WTC11 (cell line): ENCODE measurements around the gene SLN. TPM values are rescaled to one million over a fixed set of nuclear protein-coding genes. Genes with fewer than 3 reads are reported as not detected.

ENCODE experiments used
- ATAC-seq: fragments of 200-7000 bp; cut with Tn5 transposase; 2 replicates; pipeline ENCODE4 v1.10.0; 2021; ENCODE audit warnings: mild to moderate bottlenecking, moderate library complexity
- CTCF ChIA-PET: fragments of 300-600 bp; sonication (Branson Sonifier 250); formaldehyde crosslinking; loops from one replicate; lab custom pipeline; 2021; ENCODE audit warnings: antibody characterized with exemption; lab: Charles Lee
- POLR2A ChIA-PET: fragments of 350-600 bp; sonication (Branson Sonifier 250); formaldehyde crosslinking; loops from one replicate; lab custom pipeline; 2021; ENCODE audit warnings: antibody characterized with exemption; lab: Charles Lee
- DNase-seq: peaks from one replicate; pipeline ENCODE4 v3.0.0; 2021; ENCODE audit warnings: low spot score
- H3K27ac Mint-ChIP-seq: 2 replicates; pipeline ENCODE4 v1.8.0; 2021; ENCODE audit warnings: mixed read lengths
- H3K27me3 Mint-ChIP-seq: 2 replicates; pipeline ENCODE4 v1.8.0; 2021; ENCODE audit warnings: low read depth, mild to moderate bottlenecking, moderate library complexity, mixed read lengths
- H3K36me3 Mint-ChIP-seq: 2 replicates; pipeline ENCODE4 v1.8.0; 2021; ENCODE audit warnings: mixed read lengths
- H3K4me1 Mint-ChIP-seq: 2 replicates; pipeline ENCODE4 v1.8.0; 2022; ENCODE audit warnings: mixed read lengths
- H3K4me3 Mint-ChIP-seq: 2 replicates; pipeline ENCODE4 v1.8.0; 2021; ENCODE audit warnings: mild to moderate bottlenecking, moderate library complexity, mixed read lengths
- H3K9me3 Mint-ChIP-seq: 2 replicates; pipeline ENCODE4 v1.8.0; 2021; ENCODE audit warnings: mixed read lengths
- ATF1 ChIP-seq: sonication (generic); formaldehyde crosslinking; IDR thresholded peaks from 2 replicates; pipeline ENCODE4 v1.8.1; 2023; ENCODE audit warnings: mild to moderate bottlenecking, moderate library complexity, missing genetic modification reagents
- CREB1 ChIP-seq: sonication (generic); formaldehyde crosslinking; IDR thresholded peaks from 2 replicates; pipeline ENCODE4 v1.8.0; 2023; ENCODE audit warnings: mild to moderate bottlenecking, missing genetic modification reagents
- ESRRA ChIP-seq: sonication (generic); formaldehyde crosslinking; IDR thresholded peaks from 2 replicates; pipeline ENCODE4 v1.8.1; 2022; ENCODE audit warnings: mild to moderate bottlenecking, missing genetic modification reagents, borderline replicate concordance
- FOXJ3 ChIP-seq: sonication (generic); formaldehyde crosslinking; IDR thresholded peaks from 2 replicates; pipeline ENCODE4 v1.9.0; 2021; ENCODE audit warnings: missing genetic modification reagents, mild to moderate bottlenecking, borderline replicate concordance
- FOXK1 ChIP-seq: sonication (generic); formaldehyde crosslinking; IDR thresholded peaks from 2 replicates; pipeline ENCODE4 v1.8.0; 2022; ENCODE audit warnings: mild to moderate bottlenecking, moderate library complexity, missing genetic modification reagents
- GABPB1 ChIP-seq: sonication (generic); formaldehyde crosslinking; IDR thresholded peaks from 2 replicates; pipeline ENCODE4 v1.8.1; 2023; ENCODE audit warnings: mild to moderate bottlenecking, missing genetic modification reagents
- JUN ChIP-seq: sonication (generic); formaldehyde crosslinking; IDR thresholded peaks from 2 replicates; pipeline ENCODE4 v1.8.0; 2023; ENCODE audit warnings: mild to moderate bottlenecking, missing genetic modification reagents
- NFE2L1 ChIP-seq: sonication (generic); formaldehyde crosslinking; IDR thresholded peaks from 2 replicates; pipeline ENCODE4 v1.8.1; 2023; ENCODE audit warnings: missing genetic modification reagents
- NR3C1 ChIP-seq: sonication (generic); formaldehyde crosslinking; conservative IDR thresholded peaks from 2 replicates; pipeline ENCODE4 v1.8.1; 2023; ENCODE audit warnings: low read depth, mild to moderate bottlenecking, missing genetic modification reagents
- SMAD3 ChIP-seq: sonication (generic); formaldehyde crosslinking; IDR thresholded peaks from 2 replicates; pipeline ENCODE4 v1.8.0; 2022; ENCODE audit warnings: missing genetic modification reagents, mild to moderate bottlenecking, borderline replicate concordance
- SMAD4 ChIP-seq: sonication (generic); formaldehyde crosslinking; IDR thresholded peaks from 2 replicates; pipeline ENCODE4 v1.8.0; 2022; ENCODE audit warnings: mild to moderate bottlenecking, missing genetic modification reagents
- TCF7 ChIP-seq: sonication (generic); formaldehyde crosslinking; IDR thresholded peaks from 2 replicates; pipeline ENCODE4 v1.8.0; 2022; ENCODE audit warnings: mild to moderate bottlenecking, low read depth, missing genetic modification reagents, moderate library complexity
- ZNF263 ChIP-seq: sonication (generic); formaldehyde crosslinking; IDR thresholded peaks from 2 replicates; pipeline ENCODE4 v1.8.1; 2022; ENCODE audit warnings: low read depth, mild to moderate bottlenecking, moderate library complexity, missing genetic modification reagents
- ZNF671 ChIP-seq: fragments of 250-450 bp; sonication (Bioruptor Pico); IDR thresholded peaks from 2 replicates; pipeline ENCODE4 v1.8.0; 2021; ENCODE audit warnings: mild to moderate bottlenecking
- total RNA-seq: library from RNA; stranded (reverse); gene quantifications from 3 replicates; pipeline ENCODE4 v1.2.3, GENCODE V29; 2021
- TF ChIP-seq, protein P1 (sequence below): sonication (generic); formaldehyde crosslinking; IDR thresholded peaks from 2 replicates; pipeline ENCODE4 v1.8.0; 2022; ENCODE audit warnings: missing genetic modification reagents
- TF ChIP-seq, protein P2 (sequence below): sonication (generic); formaldehyde crosslinking; IDR thresholded peaks from 2 replicates; pipeline ENCODE4 v1.8.0; 2022; ENCODE audit warnings: mild to moderate bottlenecking, missing genetic modification reagents
- TF ChIP-seq, protein P3 (sequence below): fragments of 200-600 bp; IDR thresholded peaks from 2 replicates; pipeline ENCODE4 v1.8.0; 2022; ENCODE audit warnings: antibody characterized with exemption

SLN gene
- total RNA-seq, 1 experiment from 2014 or later = not detected

DNA sequence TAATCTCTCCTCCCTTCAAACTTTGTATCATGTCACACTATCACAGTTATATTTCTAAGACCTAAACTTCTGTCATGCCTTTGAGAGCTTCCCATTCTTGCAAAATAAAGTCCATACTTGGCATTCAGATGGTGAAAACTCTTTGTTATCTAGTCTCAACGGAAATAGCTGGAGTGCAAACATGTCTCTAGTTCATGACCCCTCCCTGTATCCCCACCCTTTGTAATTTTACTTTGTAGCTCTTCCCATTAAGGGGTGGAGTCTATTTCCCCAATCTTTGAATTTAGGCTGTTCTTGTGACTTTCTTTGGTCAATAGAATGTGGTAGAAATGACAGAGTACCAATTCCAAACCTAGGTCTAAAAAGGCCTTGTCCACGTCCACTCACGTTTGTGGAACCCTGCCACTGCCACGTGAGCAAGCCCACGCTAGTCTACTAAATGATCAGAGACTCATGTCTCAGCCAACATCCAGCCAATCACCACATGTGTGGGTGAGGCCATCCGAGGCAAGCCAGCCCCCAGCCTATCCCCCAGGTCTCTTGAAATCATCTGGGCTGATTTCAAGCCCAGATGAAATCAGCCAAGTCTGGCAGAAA lies 23.4 kb downstream of the SLN start:
- H3K36me3 Mint-ChIP-seq = no peaks in the 10 kb centered on the region
- CTCF ChIA-PET = interaction anchor here (0.6 to 2.6 kb wide), 17 partner anchors 13 to 231 kb away, joined by 3 to 38 read pairs (median 6); partner anchors contain the start of genes ALKBH8, CWF19L2 and ELMOD1
- no peak for ATAC-seq
- H3K4me1 Mint-ChIP-seq = no peaks in the 10 kb centered on the region
- TF ChIP-seq FOXJ3 (CRISPR knock-in tag) (no peak), GABPB1 (CRISPR knock-in tag) (no peak), NFE2L1 (CRISPR knock-in tag) (no peak), FOXK1 (CRISPR knock-in tag) (no peak), ZNF671 (no peak), ESRRA (no peak), NR3C1 (CRISPR knock-in tag) (no peak), SMAD3 (CRISPR knock-in tag) (no peak), CREB1 (no peak)
- TF ChIP-seq, protein P1, sequence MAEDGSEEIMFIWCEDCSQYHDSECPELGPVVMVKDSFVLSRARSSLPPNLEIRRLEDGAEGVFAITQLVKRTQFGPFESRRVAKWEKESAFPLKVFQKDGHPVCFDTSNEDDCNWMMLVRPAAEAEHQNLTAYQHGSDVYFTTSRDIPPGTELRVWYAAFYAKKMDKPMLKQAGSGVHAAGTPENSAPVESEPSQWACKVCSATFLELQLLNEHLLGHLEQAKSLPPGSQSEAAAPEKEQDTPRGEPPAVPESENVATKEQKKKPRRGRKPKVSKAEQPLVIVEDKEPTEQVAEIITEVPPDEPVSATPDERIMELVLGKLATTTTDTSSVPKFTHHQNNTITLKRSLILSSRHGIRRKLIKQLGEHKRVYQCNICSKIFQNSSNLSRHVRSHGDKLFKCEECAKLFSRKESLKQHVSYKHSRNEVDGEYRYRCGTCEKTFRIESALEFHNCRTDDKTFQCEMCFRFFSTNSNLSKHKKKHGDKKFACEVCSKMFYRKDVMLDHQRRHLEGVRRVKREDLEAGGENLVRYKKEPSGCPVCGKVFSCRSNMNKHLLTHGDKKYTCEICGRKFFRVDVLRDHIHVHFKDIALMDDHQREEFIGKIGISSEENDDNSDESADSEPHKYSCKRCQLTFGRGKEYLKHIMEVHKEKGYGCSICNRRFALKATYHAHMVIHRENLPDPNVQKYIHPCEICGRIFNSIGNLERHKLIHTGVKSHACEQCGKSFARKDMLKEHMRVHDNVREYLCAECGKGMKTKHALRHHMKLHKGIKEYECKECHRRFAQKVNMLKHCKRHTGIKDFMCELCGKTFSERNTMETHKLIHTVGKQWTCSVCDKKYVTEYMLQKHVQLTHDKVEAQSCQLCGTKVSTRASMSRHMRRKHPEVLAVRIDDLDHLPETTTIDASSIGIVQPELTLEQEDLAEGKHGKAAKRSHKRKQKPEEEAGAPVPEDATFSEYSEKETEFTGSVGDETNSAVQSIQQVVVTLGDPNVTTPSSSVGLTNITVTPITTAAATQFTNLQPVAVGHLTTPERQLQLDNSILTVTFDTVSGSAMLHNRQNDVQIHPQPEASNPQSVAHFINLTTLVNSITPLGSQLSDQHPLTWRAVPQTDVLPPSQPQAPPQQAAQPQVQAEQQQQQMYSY = no peak
- TF ChIP-seq, protein P2, sequence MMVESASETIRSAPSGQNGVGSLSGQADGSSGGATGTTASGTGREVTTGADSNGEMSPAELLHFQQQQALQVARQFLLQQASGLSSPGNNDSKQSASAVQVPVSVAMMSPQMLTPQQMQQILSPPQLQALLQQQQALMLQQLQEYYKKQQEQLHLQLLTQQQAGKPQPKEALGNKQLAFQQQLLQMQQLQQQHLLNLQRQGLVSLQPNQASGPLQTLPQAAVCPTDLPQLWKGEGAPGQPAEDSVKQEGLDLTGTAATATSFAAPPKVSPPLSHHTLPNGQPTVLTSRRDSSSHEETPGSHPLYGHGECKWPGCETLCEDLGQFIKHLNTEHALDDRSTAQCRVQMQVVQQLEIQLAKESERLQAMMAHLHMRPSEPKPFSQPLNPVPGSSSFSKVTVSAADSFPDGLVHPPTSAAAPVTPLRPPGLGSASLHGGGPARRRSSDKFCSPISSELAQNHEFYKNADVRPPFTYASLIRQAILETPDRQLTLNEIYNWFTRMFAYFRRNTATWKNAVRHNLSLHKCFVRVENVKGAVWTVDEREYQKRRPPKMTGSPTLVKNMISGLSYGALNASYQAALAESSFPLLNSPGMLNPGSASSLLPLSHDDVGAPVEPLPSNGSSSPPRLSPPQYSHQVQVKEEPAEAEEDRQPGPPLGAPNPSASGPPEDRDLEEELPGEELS (CRISPR knock-in tag) = no peak
- H3K27me3 Mint-ChIP-seq = peaks cover 2% of the 10 kb centered on the region; the same call in 1 of the 2 replicates
- POLR2A ChIA-PET = interaction anchor here (1.0 kb wide), 1 partner anchor 123 kb away, joined by 3 read pairs; the partner anchor contains the start of gene ALKBH8
- DNase-seq = no peak
- H3K4me3 Mint-ChIP-seq = no peak overlapping the region
- no peaks in the 10 kb centered on the region for H3K9me3 Mint-ChIP-seq
- no peak overlapping the region for H3K27ac Mint-ChIP-seq

DNA sequence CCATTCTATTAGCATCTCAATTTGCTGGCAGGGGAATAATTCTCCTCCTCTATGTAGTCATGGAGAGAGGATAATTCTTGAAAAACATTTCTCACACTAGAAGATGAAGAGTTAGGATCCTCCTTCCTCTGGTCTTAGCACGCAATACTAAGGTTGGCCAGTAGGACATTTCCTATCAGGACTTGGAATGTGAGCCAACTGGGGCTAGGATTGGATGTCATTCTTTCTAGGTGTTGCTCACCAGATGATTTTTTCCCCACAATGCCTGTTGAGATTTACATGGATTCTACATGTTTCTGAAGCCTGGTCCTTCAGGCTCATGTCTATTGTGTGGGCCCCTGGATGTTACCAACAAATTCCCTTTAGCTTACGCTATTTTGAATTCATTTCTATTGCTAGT lies 28.0 kb downstream of the SLN start:
- peak; percentile 28 for DNase-seq
- no peaks in the 10 kb centered on the region for H3K4me1 Mint-ChIP-seq
- H3K27me3 Mint-ChIP-seq = peaks cover 7% of the 10 kb centered on the region
- H3K9me3 Mint-ChIP-seq = no peaks in the 10 kb centered on the region
- ChIA-PET POLR2A (no interaction called here), CTCF (interaction anchor here (0.7 to 1.9 kb wide), 3 partner anchors 11 to 74 kb away, joined by 3 to 8 read pairs (median 3); no protein-coding TSS in a partner anchor)
- TF ChIP-seq, protein P3, sequence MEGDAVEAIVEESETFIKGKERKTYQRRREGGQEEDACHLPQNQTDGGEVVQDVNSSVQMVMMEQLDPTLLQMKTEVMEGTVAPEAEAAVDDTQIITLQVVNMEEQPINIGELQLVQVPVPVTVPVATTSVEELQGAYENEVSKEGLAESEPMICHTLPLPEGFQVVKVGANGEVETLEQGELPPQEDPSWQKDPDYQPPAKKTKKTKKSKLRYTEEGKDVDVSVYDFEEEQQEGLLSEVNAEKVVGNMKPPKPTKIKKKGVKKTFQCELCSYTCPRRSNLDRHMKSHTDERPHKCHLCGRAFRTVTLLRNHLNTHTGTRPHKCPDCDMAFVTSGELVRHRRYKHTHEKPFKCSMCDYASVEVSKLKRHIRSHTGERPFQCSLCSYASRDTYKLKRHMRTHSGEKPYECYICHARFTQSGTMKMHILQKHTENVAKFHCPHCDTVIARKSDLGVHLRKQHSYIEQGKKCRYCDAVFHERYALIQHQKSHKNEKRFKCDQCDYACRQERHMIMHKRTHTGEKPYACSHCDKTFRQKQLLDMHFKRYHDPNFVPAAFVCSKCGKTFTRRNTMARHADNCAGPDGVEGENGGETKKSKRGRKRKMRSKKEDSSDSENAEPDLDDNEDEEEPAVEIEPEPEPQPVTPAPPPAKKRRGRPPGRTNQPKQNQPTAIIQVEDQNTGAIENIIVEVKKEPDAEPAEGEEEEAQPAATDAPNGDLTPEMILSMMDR = peak; percentile 49; the same call in 1 of the 2 replicates
- TF ChIP-seq ZNF263 (CRISPR knock-in tag) = no peak
- ATAC-seq = peak; percentile 99
- no peak overlapping the region for H3K4me3 Mint-ChIP-seq
- no peak overlapping the region for H3K27ac Mint-ChIP-seq
- H3K36me3 Mint-ChIP-seq = no peaks in the 10 kb centered on the region

DNA sequence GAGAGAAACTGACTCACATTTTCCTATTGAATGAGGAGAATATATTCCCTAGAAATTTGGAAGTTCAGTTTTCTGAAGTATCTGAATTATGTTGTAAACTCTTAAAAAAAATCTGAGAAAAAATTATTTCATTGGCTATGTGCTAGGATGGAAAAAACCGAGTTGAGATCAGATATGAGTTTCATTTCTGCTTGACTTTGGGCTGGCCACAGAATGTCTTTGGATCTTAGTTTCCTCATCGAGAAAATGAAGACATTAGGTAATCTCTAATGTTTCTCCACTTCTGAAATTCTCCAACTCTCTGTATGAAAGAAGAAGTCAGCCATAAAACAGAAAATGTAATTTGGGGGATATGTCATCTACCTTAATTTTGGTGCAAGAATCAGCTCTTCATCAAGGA lies 28.8 kb downstream of the SLN start:
- CTCF ChIA-PET = interaction anchor here (0.7 to 1.9 kb wide), 3 partner anchors 10 to 74 kb away, joined by 3 to 8 read pairs (median 3); no protein-coding TSS in a partner anchor
- no peak for ATAC-seq
- H3K27ac Mint-ChIP-seq = no peak overlapping the region

More for the DNA sequence above, 28.8 kb downstream of the SLN start:
- Mint-ChIP-seq H3K4me3 (no peak overlapping the region), H3K27me3 (peaks cover 7% of the 10 kb centered on the region), H3K4me1 (no peaks in the 10 kb centered on the region), H3K36me3 (no peaks in the 10 kb centered on the region), H3K9me3 (no peaks in the 10 kb centered on the region)
- POLR2A ChIA-PET = no interaction called here
- TF ChIP-seq, protein P1 = no peak
- TF ChIP-seq JUN = no peak
- TF ChIP-seq ATF1 = no peak
- no peak for TF ChIP-seq SMAD4 (CRISPR knock-in tag)
- TF ChIP-seq ESRRA = no peak
- no peak for TF ChIP-seq TCF7 (CRISPR knock-in tag)
- no peak for DNase-seq
